GM12878 (cell line): ENCODE measurements around the gene PIK3C2B. TPM values are rescaled to one million over a fixed set of nuclear protein-coding genes. Genes with fewer than 3 reads are reported as not detected.
"Not testable (repeated sequence)": the region's sequence is repeated elsewhere in the genome, so short reads cannot be mapped to it uniquely, and the experiment has no call there.

Experiments used
- ATAC-seq: fragments of 200-7000 bp; cut with Tn5 transposase; 3 replicates; pipeline ENCODE4 v1.9.1; 2020; ENCODE audit warnings: mild to moderate bottlenecking, moderate library complexity
- BruUV-seq: library from RNA; stranded (reverse); fragments of 400-500 nt; replicated peaks from 2 replicates; lab custom pipeline; 2021; lab: Mats Ljungman, UMichigan
- CTCF ChIA-PET: fragments of 300-600 bp; sonication (Branson Sonifier 250); formaldehyde crosslinking; extraction: SDS; loops from one replicate; lab custom pipeline; 2021; ENCODE audit warnings: inconsistent platforms; lab: Yijun Ruan, JAX
- POLR2A ChIA-PET: fragments of 350-600 bp; formaldehyde crosslinking; extraction: SDS; loops from one replicate; lab custom pipeline; 2021; ENCODE audit warnings: inconsistent platforms; lab: Charles Lee
- RAD21 ChIA-PET: fragments of 300-600 bp; sonication (Branson Sonifier 250); formaldehyde crosslinking; loops from one replicate; lab custom pipeline; 2023; ENCODE audit warnings: antibody characterized with exemption; ENCODE audit not compliant: unreplicated experiment; lab: Charles Lee
- SMC1A ChIA-PET: fragments of 300-600 bp; sonication (Branson Sonifier 250); formaldehyde crosslinking; loops from one replicate; lab custom pipeline; 2023; ENCODE audit not compliant: unreplicated experiment, uncharacterized antibody; lab: Charles Lee
- DNase-seq: peaks from one replicate; pipeline ENCODE4 v3.0.0-alpha.2; 2011; ENCODE audit warnings: low read depth, low spot score
- FAIRE-seq: peaks from 3 replicates; lab custom pipeline; 2011; peaks lifted over from hg19 to GRCh38; lab: Jason Lieb, UNC
- H2AFZ ChIP-seq: 2 replicates; pipeline ENCODE4 v1.6.0; 2011; ENCODE audit warnings: low read depth, low read length, control low read depth; ENCODE audit not compliant: control insufficient read depth
- H3K27ac ChIP-seq: 2 replicates; pipeline ENCODE4 v1.5.1; 2011; ENCODE audit warnings: control low read depth; ENCODE audit not compliant: control insufficient read depth, insufficient read depth
- H3K27me3 ChIP-seq, 2 experiments: replicated peaks in 1 of 2; 2 replicates each; pipeline versions ENCODE4 v1.6.0 to v1.6.1; 2011; ENCODE audit warnings: low read length in 1 of 2; ENCODE audit not compliant: control insufficient read depth in 2 of 2, insufficient read depth in 2 of 2
- H3K36me3 ChIP-seq, 2 experiments: 2 replicates each; pipeline ENCODE4 v1.5.1; 2011; ENCODE audit warnings: low read length in 1 of 2; ENCODE audit not compliant: control insufficient read depth in 2 of 2, insufficient read depth in 2 of 2
- H3K4me1 ChIP-seq: 2 replicates; pipeline ENCODE4 v1.6.1; 2011; ENCODE audit warnings: mild to moderate bottlenecking, low read length, moderate library complexity, mixed read lengths; ENCODE audit not compliant: control insufficient read depth, insufficient read depth
- H3K4me2 ChIP-seq: 2 replicates; pipeline ENCODE4 v1.6.0; 2011; ENCODE audit warnings: control low read depth; ENCODE audit not compliant: control insufficient read depth, insufficient read depth
- H3K4me3 ChIP-seq: fragments of 200-600 bp; sonication (generic); 2 replicates; pipeline ENCODE4 v1.5.1; 2016
- H3K79me2 ChIP-seq: 2 replicates; pipeline ENCODE4 v1.6.0; 2011; ENCODE audit warnings: low read length; ENCODE audit not compliant: control insufficient read depth, insufficient read depth
- H3K9ac ChIP-seq: 2 replicates; pipeline ENCODE4 v1.8.0; 2011; ENCODE audit warnings: low read length, control low read depth, mixed read lengths; ENCODE audit not compliant: control insufficient read depth, insufficient read depth
- H3K9me3 ChIP-seq: replicated peaks from 3 replicates; pipeline ENCODE4 v1.5.1; 2011; ENCODE audit warnings: mild to moderate bottlenecking, low read length; ENCODE audit not compliant: control insufficient read depth, insufficient read depth
- H4K20me1 ChIP-seq: 2 replicates; pipeline ENCODE4 v1.6.0; 2011; ENCODE audit not compliant: control insufficient read depth, insufficient read depth
- PKNOX1 ChIP-seq: fragments of 450-650 bp; IDR thresholded peaks from 2 replicates; pipeline ENCODE4 v1.6.1; 2016; ENCODE audit warnings: mild to moderate bottlenecking
- SPI1 ChIP-seq: IDR thresholded peaks from 2 replicates; pipeline ENCODE4 v1.6.1; 2011; ENCODE audit warnings: low read depth, mild to moderate bottlenecking, low read length, moderate library complexity, borderline replicate concordance; ENCODE audit not compliant: insufficient read depth
- WGBS: methylation state at CpG from one replicate; pipeline ENCODE4 v1.1.6; 2016; ENCODE audit warnings: low lambda C conversion rate; ENCODE audit not compliant: insufficient replicate concordance, insufficient coverage; ENCODE audit errors: missing lambda C conversion rate; 5-methylcytosine and 5-hydroxymethylcytosine counted together
- in situ Hi-C: fragments of 300-500 bp; cut with MboI; formaldehyde crosslinking; loops from 9 replicates; pipeline ENCODE4 v1.14.3; 2018; ENCODE audit warnings: mixed read lengths
- intact Hi-C: fragments of 100-400 bp; cut with micrococcal nuclease; formaldehyde crosslinking; loops from one replicate; pipeline ENCODE4 v1.14.2; 2022; ENCODE audit not compliant: unreplicated experiment
- polyA plus RNA-seq, 11 experiments: library from polyadenylated mRNA; depleted of rRNA in 4 of 11; unstranded in 6 of 11; stranded (reverse) in 5 of 11; fragments of >200 nt; fragmentation: Nextera tagmentation in 4 of 11; fragmentation: Illumina TruSeq in 1 of 11; extraction: Ambion mirVana in 4 of 11; extraction: Trizol in 1 of 11; gene quantifications; 1 replicate in 1 of 11; 2 replicates in 10 of 11; pipeline versions ENCODE4 v1.2.1 to v1.2.3, GENCODE V29; 2011 to 2016; ENCODE audit warnings: inconsistent platforms in 2 of 11, missing spikeins in 2 of 11, low read depth in 1 of 11
- total RNA-seq, 4 experiments: library from RNA; depleted of rRNA in 3 of 4; stranded (reverse); fragments of >200 nt in 3 of 4; fragmentation: Illumina TruSeq in 1 of 4; extraction: Trizol in 1 of 4; gene quantifications; 2 replicates each; pipeline versions ENCODE4 v1.2.1 to v1.2.3, GENCODE V29; 2013 to 2021

The PIK3C2B gene
- total and polyA plus RNA-seq, 10 of the 15 experiments (the other 5 are each of a cell fraction or from before 2014, with no cell fraction given) = 2.2 to 38.1 (median 11.4) TPM

- BruUV-seq, FAIRE-seq, H4K20me1 ChIP-seq, H2AFZ ChIP-seq, H3K27me3 ChIP-seq, H3K9ac ChIP-seq, DNase-seq, H3K9me3 ChIP-seq, intact Hi-C loops: not testable (repeated sequence)
- peak overlapping the region; percentile 58 for H3K4me2 ChIP-seq
- H3K27ac ChIP-seq = peak overlapping the region; percentile 39
- 27% methylated on average over 5 of the region's 5 CpGs for WGBS
- H3K4me3 ChIP-seq = peak overlapping the region; percentile 50; the same call in 1 of the 2 replicates
- ChIA-PET CTCF (interaction anchor here (0.8 to 2.3 kb wide), 6 partner anchors 9 to 285 kb away, joined by 3 to 9 read pairs (median 5); no protein-coding TSS in a partner anchor), SMC1A (interaction anchor here (1.0 to 6.8 kb wide), 6 partner anchors 8 to 56 kb away, joined by 3 to 57 read pairs (median 10); partner anchors contain the start of gene MDM4), RAD21 (interaction anchor here (1.1 to 4.1 kb wide), 4 partner anchors 9 to 44 kb away, joined by 3 to 27 read pairs (median 10); no protein-coding TSS in a partner anchor), POLR2A (interaction anchor here (0.6 to 1.8 kb wide), 5 partner anchors 9 to 45 kb away, joined by 3 to 8 read pairs (median 4); no protein-coding TSS in a partner anchor)
- peak; percentile 47; the same call in 1 of the 2 replicates for TF ChIP-seq SPI1
- peak; percentile 85 for TF ChIP-seq PKNOX1
- peaks cover 75% of the 10 kb centered on the region for H3K79me2 ChIP-seq
- peak; percentile 48 for ATAC-seq
- peaks cover 38% of the 10 kb centered on the region for H3K4me1 ChIP-seq
- H3K36me3 ChIP-seq = peaks cover 6 to 14% of the 10 kb centered on the region in 2 experiments; a peak in 3 of 4 replicates
- in situ Hi-C loops = loop anchor here (25.0 kb wide), 1 partner anchor 1235 kb away; no protein-coding TSS in a partner anchor
Observed at GRCh38 chr1:204521941-204522521, 27.4 kb upstream of the PIK3C2B start.
